GM23248 (cell line): Measurements from ENCODE around the gene ZNF319. TPM values are rescaled to one million over a fixed set of nuclear protein-coding genes. Genes with fewer than 3 reads are reported as not detected.

Experiments used
- DNase-seq: peaks from one replicate; pipeline ENCODE4 v3.0.0-alpha.2; 2015
- H2AFZ ChIP-seq: fragments of 200-600 bp; sonication (generic); 2 replicates; pipeline ENCODE4 v1.6.1; 2016; ENCODE audit warnings: antibody characterized with exemption
- H3F3A ChIP-seq: fragments of 200-600 bp; sonication (generic); 2 replicates; pipeline ENCODE4 v1.6.1; 2016; ENCODE audit warnings: mild to moderate bottlenecking, antibody characterized with exemption, mixed run types; ENCODE audit not compliant: insufficient read depth
- H3K27ac ChIP-seq: fragments of 200-600 bp; sonication (generic); 2 replicates; pipeline ENCODE4 v1.5.1; 2016; ENCODE audit warnings: mild to moderate bottlenecking
- H3K27me3 ChIP-seq: fragments of 200-600 bp; sonication (generic); replicated peaks from 2 replicates; pipeline ENCODE4 v1.6.1; 2016; ENCODE audit warnings: mild to moderate bottlenecking; ENCODE audit not compliant: insufficient read depth
- H3K36me3 ChIP-seq: fragments of 200-600 bp; sonication (generic); 2 replicates; pipeline ENCODE4 v1.6.1; 2016; ENCODE audit warnings: low read depth, mild to moderate bottlenecking
- H3K4me1 ChIP-seq: fragments of 200-600 bp; sonication (generic); 2 replicates; pipeline ENCODE4 v1.6.1; 2016; ENCODE audit warnings: mild to moderate bottlenecking; ENCODE audit not compliant: insufficient read depth
- H3K4me2 ChIP-seq: fragments of 200-600 bp; sonication (generic); one replicate; pipeline ENCODE4 v1.6.1; 2016; ENCODE audit warnings: mild to moderate bottlenecking; ENCODE audit not compliant: unreplicated experiment
- H3K4me3 ChIP-seq: fragments of 200-600 bp; sonication (generic); 2 replicates; pipeline ENCODE4 v1.5.1; 2016; ENCODE audit warnings: mild to moderate bottlenecking
- H3K79me2 ChIP-seq: fragments of 200-600 bp; sonication (generic); 2 replicates; pipeline ENCODE4 v1.6.1; 2016; ENCODE audit warnings: mild to moderate bottlenecking; ENCODE audit not compliant: insufficient read depth
- H3K9ac ChIP-seq: fragments of 200-600 bp; sonication (generic); 2 replicates; pipeline ENCODE4 v1.6.1; 2016; ENCODE audit warnings: mild to moderate bottlenecking
- H3K9me2 ChIP-seq: fragments of 200-600 bp; sonication (generic); 2 replicates; pipeline ENCODE4 v1.6.1; 2016; ENCODE audit warnings: mixed run types, mild to moderate bottlenecking, moderate library complexity; ENCODE audit not compliant: insufficient read depth
- H3K9me3 ChIP-seq: fragments of 200-600 bp; sonication (generic); one replicate; pipeline ENCODE4 v1.6.1; 2017; ENCODE audit warnings: low read depth
- H4K20me1 ChIP-seq: fragments of 200-600 bp; sonication (generic); 2 replicates; pipeline ENCODE4 v1.6.0; 2016; ENCODE audit not compliant: insufficient read depth
- EZH2 ChIP-seq: fragments of 200-600 bp; sonication (generic); IDR thresholded peaks from 2 replicates; pipeline ENCODE4 v1.6.1; 2018; ENCODE audit warnings: antibody characterized with exemption, mild to moderate bottlenecking; ENCODE audit not compliant: insufficient read depth, poor library complexity, severe bottlenecking
- EZH2phosphoT487 ChIP-seq: fragments of 200-600 bp; sonication (generic); IDR thresholded peaks from 2 replicates; pipeline ENCODE4 v1.6.1; 2018; ENCODE audit warnings: antibody characterized with exemption, moderate library complexity, mild to moderate bottlenecking, low read depth; ENCODE audit not compliant: insufficient read depth
- WGBS, 2 experiments: methylation state at CpG; one replicate each; pipeline ENCODE4 v1.1.6; 2015 to 2017; ENCODE audit warnings: low lambda C conversion rate in 2 of 2, low coverage in 1 of 2; ENCODE audit errors: missing lambda C conversion rate in 2 of 2; 5-methylcytosine and 5-hydroxymethylcytosine counted together
- in situ Hi-C: fragments of 300-500 bp; cut with MboI; formaldehyde crosslinking; loops from 2 replicates; pipeline ENCODE4 v1.15.0; 2020
- polyA plus RNA-seq: library from polyadenylated mRNA; unstranded; fragments of >200 nt; fragmentation: Nextera tagmentation; extraction: Ambion mirVana; gene quantifications from 2 replicates; pipeline ENCODE4 v1.2.1, GENCODE V29; 2016
- total RNA-seq: library from RNA; depleted of rRNA; stranded (reverse); fragments of >200 nt; shearing (Covaris generic); gene quantifications from 2 replicates; pipeline ENCODE4 v1.2.3, GENCODE V29; 2014

ZNF319 gene
- total and polyA plus RNA-seq, 2 experiments from 2014 or later = 4.6 to 8.2 TPM

- H3K27ac ChIP-seq = no peak overlapping the region
- no peak for TF ChIP-seq EZH2
- H2AFZ ChIP-seq = no peak overlapping the region
- H3K36me3 ChIP-seq = no peaks in the 10 kb centered on the region
- DNase-seq = no peak
- no peaks in the 10 kb centered on the region for H3K9me2 ChIP-seq
- no peaks in the 10 kb centered on the region for H3K79me2 ChIP-seq
- H4K20me1 ChIP-seq = no peaks in the 10 kb centered on the region
- no peaks in the 10 kb centered on the region for H3K9me3 ChIP-seq
- no peaks in the 10 kb centered on the region; the same call in 1 of the 2 replicates for H3K27me3 ChIP-seq
- H3K4me3 ChIP-seq = no peak overlapping the region
- 70 to 71% methylated on average over 11 of the region's 11 CpGs for WGBS, 2 experiments
- H3K4me1 ChIP-seq = no peaks in the 10 kb centered on the region
- no peaks in the 10 kb centered on the region for H3F3A ChIP-seq
- in situ Hi-C loops = loop anchor here (10.0 kb wide), 1 partner anchor 85 kb away; no protein-coding TSS in a partner anchor
- H3K4me2 ChIP-seq = no peak overlapping the region
- H3K9ac ChIP-seq = no peak overlapping the region
Observed at GRCh38 chr16:58030136-58030840, 29.8 kb upstream of the ZNF319 start.

- H3K79me2 ChIP-seq = no peaks in the 10 kb centered on the region
- H3K9ac ChIP-seq = no peak overlapping the region
- H3K4me2 ChIP-seq = no peak overlapping the region
- TF ChIP-seq EZH2phosphoT487 (no peak), EZH2 (no peak)
- no peaks in the 10 kb centered on the region for H3K4me1 ChIP-seq
- in situ Hi-C loops = loop anchor here (10.0 kb wide), 1 partner anchor 285 kb away; no protein-coding TSS in a partner anchor
- WGBS, 2 experiments = 63 to 80% methylated on average over 2 of the region's 2 CpGs
- H3K27ac ChIP-seq = no peak overlapping the region
- no peaks in the 10 kb centered on the region for H3K9me3 ChIP-seq
- no peaks in the 10 kb centered on the region for H3K36me3 ChIP-seq
- no peak for DNase-seq
- H3K9me2 ChIP-seq = no peaks in the 10 kb centered on the region
- H4K20me1 ChIP-seq = no peaks in the 10 kb centered on the region
- no peaks in the 10 kb centered on the region for H3F3A ChIP-seq
- no peak overlapping the region for H3K4me3 ChIP-seq
- H2AFZ ChIP-seq = no peak overlapping the region
- no peaks in the 10 kb centered on the region; the same call in 1 of the 2 replicates for H3K27me3 ChIP-seq
Observed at GRCh38 chr16:58029410-58029809, 28.9 kb upstream of the ZNF319 start.

GRCh38 chr16:58028541-58029070 is 28.1 kb upstream of the ZNF319 start:
- Histone ChIP-seq H3K9me2 (no peaks in the 10 kb centered on the region), H3K27ac (no peak overlapping the region), H4K20me1 (no peaks in the 10 kb centered on the region), H3K9me3 (no peaks in the 10 kb centered on the region), H3K9ac (no peak overlapping the region), H2AFZ (no peak overlapping the region), H3K36me3 (no peaks in the 10 kb centered on the region), H3K4me2 (no peak overlapping the region), H3K4me1 (no peaks in the 10 kb centered on the region), H3F3A (no peaks in the 10 kb centered on the region), H3K4me3 (no peak overlapping the region), H3K27me3 (no peaks in the 10 kb centered on the region; the same call in 1 of the 2 replicates), H3K79me2 (no peaks in the 10 kb centered on the region)
- 83 to 89% methylated on average over 6 of the region's 6 CpGs for WGBS, 2 experiments
- in situ Hi-C loops = loop anchor here (10.0 kb wide), 1 partner anchor 286 kb away; no protein-coding TSS in a partner anchor
- DNase-seq = no peak
- TF ChIP-seq EZH2phosphoT487 (no peak), EZH2 (no peak)

GRCh38 chr16:58027916-58028455 is 27.5 kb upstream of the ZNF319 start:
- TF ChIP-seq EZH2 (no peak), EZH2phosphoT487 (no peak)
- H3K36me3 ChIP-seq = no peaks in the 10 kb centered on the region
- in situ Hi-C loops = loop anchor here (10.0 kb wide), 1 partner anchor 287 kb away; no protein-coding TSS in a partner anchor
- WGBS, 2 experiments = 80 to 87% methylated on average over 8 of the region's 8 CpGs
- no peak overlapping the region for H3K4me2 ChIP-seq
- no peaks in the 10 kb centered on the region for H3F3A ChIP-seq
- no peak overlapping the region for H3K4me3 ChIP-seq
- H3K27ac ChIP-seq = no peak overlapping the region
- no peaks in the 10 kb centered on the region for H3K9me2 ChIP-seq
- H4K20me1 ChIP-seq = no peaks in the 10 kb centered on the region
- no peak overlapping the region for H2AFZ ChIP-seq
- peaks cover 2% of the 10 kb centered on the region for H3K4me1 ChIP-seq
- H3K79me2 ChIP-seq = no peaks in the 10 kb centered on the region
- no peaks in the 10 kb centered on the region for H3K9me3 ChIP-seq
- H3K9ac ChIP-seq = no peak overlapping the region
- no peak for DNase-seq
- no peaks in the 10 kb centered on the region; the same call in 1 of the 2 replicates for H3K27me3 ChIP-seq
